ENCODE measurements around the gene NEUROD4. TPM values are rescaled to one million over a fixed set of nuclear protein-coding genes. Genes with fewer than 3 reads are reported as not detected.

Gene NEUROD4
- total RNA-seq, 4 donors from 2014 or later, result not detected

- no peaks in the 10 kb centered on the region for H3K4me1 ChIP-seq
- H3K4me3 ChIP-seq, result no peak overlapping the region
- H3K36me3 ChIP-seq, result no peaks in the 10 kb centered on the region
- H3K27ac ChIP-seq, result no peak overlapping the region
- 76 to 83% methylated on average over 2 of the region's 2 CpGs for WGBS, 2 donors
- no peak for DNase-seq
- TF ChIP-seq CTCF (IDR thresholded peaks at IDR 0.05), result no peak
- no peak for TF ChIP-seq POLR2A (IDR thresholded peaks at IDR 0.05)
- peaks cover 0 to 41% (median 0%) of the 10 kb centered on the region in 4 donors for H3K27me3 ChIP-seq
- intact Hi-C loops (cut with DNase I), result no loop called here
- no peaks in the 10 kb centered on the region for H3K9me3 ChIP-seq
Measured at GRCh38 chr12:55024575-55024974, 4.8 kb downstream of the NEUROD4 start.

- 62 to 65% methylated on average over 2 of the region's 2 CpGs for WGBS, 2 donors
- H3K36me3 ChIP-seq, result no peaks in the 10 kb centered on the region
- H3K9me3 ChIP-seq, result no peaks in the 10 kb centered on the region
- intact Hi-C loops (cut with DNase I), result no loop called here
- TF ChIP-seq POLR2A (IDR thresholded peaks at IDR 0.05) (no peak), CTCF (IDR thresholded peaks at IDR 0.05) (no peak)
- peaks cover 0 to 32% (median 0%) of the 10 kb centered on the region in 4 donors for H3K27me3 ChIP-seq
- no peaks in the 10 kb centered on the region for H3K4me1 ChIP-seq
- H3K4me3 ChIP-seq, result no peak overlapping the region
- no peak for DNase-seq
- H3K27ac ChIP-seq, result no peak overlapping the region
Measured at GRCh38 chr12:55025508-55025907, 5.7 kb downstream of the NEUROD4 start.

- no peak overlapping the region for H3K27ac ChIP-seq
- no peak overlapping the region for H3K4me3 ChIP-seq
- intact Hi-C loops (cut with DNase I), result no loop called here
- H3K4me1 ChIP-seq, result no peaks in the 10 kb centered on the region
- WGBS, 2 donors, result 44 to 78% methylated on average over 2 of the region's 6 CpGs
- peaks cover 0 to 16% (median 0%) of the 10 kb centered on the region in 4 donors for H3K27me3 ChIP-seq
- no peaks in the 10 kb centered on the region for H3K36me3 ChIP-seq
- H3K9me3 ChIP-seq, result no peaks in the 10 kb centered on the region
- no peak for DNase-seq
- no peak for TF ChIP-seq CTCF (IDR thresholded peaks at IDR 0.05)
Measured at GRCh38 chr12:55034218-55034617, 14.4 kb downstream of the NEUROD4 start.

GRCh38 chr12:55036326-55037115 lies 16.7 kb downstream of the NEUROD4 start:
- no peak for DNase-seq
- TF ChIP-seq CTCF (IDR thresholded peaks at IDR 0.05) (no peak), POLR2A (IDR thresholded peaks at IDR 0.05) (no peak)
- H3K9me3 ChIP-seq, result no peaks in the 10 kb centered on the region
- intact Hi-C loops (cut with DNase I), result no loop called here
- no peak overlapping the region for H3K4me3 ChIP-seq
- no peaks in the 10 kb centered on the region for H3K36me3 ChIP-seq
- H3K27ac ChIP-seq, result no peak overlapping the region
- H3K4me1 ChIP-seq, result no peaks in the 10 kb centered on the region
- 66 to 79% methylated on average over 5 of the region's 5 CpGs for WGBS, 2 donors
- H3K27me3 ChIP-seq, result peaks cover 0 to 18% (median 0%) of the 10 kb centered on the region in 4 donors

GRCh38 chr12:55037351-55037987 lies 17.7 kb downstream of the NEUROD4 start:
- 84 to 86% methylated on average over 5 of the region's 5 CpGs for WGBS, 2 donors
- H3K36me3 ChIP-seq, result no peaks in the 10 kb centered on the region
- intact Hi-C loops (cut with DNase I), result no loop called here
- H3K27ac ChIP-seq, result no peak overlapping the region
- no peaks in the 10 kb centered on the region for H3K4me1 ChIP-seq
- peaks cover 0 to 18% (median 0%) of the 10 kb centered on the region in 4 donors for H3K27me3 ChIP-seq
- H3K4me3 ChIP-seq, result no peak overlapping the region
- DNase-seq, result no peak
- TF ChIP-seq POLR2A (IDR thresholded peaks at IDR 0.05) (no peak), CTCF (IDR thresholded peaks at IDR 0.05) (no peak)
- no peaks in the 10 kb centered on the region for H3K9me3 ChIP-seq

All from esophagus squamous epithelium (tissue), 5 donors.